Measurements from ENCODE around the gene ZNF451.

Gene ZNF451

DNA sequence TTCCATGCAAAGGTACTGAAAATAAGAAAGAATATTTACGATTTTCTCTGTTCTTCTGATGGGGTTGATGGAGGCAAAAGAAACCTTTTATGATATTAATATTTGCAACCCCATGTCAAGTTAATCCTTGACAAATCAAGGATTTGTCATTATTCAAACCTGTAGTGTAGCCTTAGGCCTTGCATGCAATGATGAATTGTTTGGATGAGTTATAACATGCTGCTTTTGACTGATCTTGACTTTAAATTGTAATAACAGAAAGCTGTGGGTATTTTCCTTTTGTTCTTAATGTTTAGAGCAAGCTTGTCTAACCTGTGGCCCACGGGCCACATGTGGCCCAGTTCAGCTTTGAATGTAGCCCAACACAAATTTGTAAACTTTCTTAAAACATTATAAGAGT, 69.1 kb downstream of the ZNF451 start:
- DNase-seq, result no peak

DNA sequence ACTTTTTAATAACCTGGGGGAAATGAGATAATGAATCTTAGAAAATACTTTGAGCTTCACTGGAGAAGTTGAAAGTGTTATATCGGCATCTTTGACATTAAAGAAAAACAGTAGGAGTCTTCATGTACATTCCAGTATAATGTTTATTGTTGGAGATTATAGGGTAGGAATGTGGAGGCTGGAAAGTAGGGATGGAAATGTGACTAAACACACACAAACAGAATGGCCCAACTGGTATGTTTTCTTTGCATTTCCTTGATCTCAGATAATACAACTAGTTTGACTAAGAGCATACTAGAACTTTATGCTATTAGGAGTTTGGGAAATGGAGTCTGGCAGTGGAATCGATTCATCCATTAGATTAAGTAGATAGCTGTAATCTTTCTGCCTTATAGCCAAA, 72.0 kb downstream of the ZNF451 start:
- DNase-seq, result no peak

DNA sequence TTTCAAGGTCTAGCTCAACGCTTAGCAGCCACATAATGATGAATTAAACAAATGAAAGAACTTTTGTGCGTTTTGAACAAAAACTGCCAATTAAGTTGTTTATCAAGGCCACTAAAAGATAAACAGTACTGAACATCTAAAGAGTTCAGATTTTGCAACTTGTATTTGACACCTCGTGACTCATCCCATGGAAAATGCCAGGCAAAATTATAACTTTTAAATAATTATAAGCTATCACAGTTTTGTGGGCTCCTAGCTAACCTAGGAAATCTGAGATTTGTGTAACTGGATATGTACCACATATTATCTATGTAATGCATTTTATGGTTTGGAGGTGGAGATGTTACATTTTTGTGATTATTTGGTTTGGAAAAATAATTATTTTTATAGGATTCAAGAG, 72.5 kb downstream of the ZNF451 start:
- DNase-seq, result no peak

DNA sequence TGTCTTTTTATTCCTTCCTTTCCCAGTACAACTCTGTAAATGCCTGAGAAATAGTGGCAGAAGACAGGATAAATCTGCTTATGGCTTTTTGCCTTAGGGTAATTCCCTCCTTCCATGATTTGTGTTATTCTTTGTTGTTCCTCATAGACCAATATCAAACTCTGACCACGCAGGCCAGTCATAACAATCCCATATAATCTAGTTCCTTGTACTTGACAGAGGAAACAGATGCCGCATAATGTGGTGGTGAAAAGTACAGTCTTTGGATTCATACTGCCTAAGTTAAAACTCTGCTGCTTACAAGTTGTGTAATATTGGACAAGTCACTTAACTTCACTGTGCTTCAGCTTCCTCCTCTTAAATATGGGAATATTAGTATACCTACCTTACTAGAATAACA, 74.0 kb downstream of the ZNF451 start:
- no peak for DNase-seq

DNA sequence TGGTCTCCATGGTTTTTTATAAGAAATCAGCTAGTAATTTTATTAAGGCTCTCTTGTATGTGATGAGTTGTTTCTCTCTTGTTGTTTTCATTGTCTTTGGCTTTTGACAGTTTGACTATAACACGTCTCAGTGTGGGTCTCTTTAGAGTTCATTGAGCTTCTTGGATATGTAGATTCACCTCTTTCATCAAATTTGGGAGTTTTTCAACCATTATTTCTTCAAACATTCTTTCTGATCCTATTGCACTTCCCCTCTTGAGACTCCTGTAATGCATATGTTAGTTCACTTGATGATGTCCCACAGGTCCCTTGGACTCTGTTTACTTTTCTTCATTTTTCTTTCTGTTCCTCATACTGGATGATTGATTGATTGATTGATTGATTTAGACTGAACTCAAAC, 75.1 kb downstream of the ZNF451 start:
- DNase-seq, result no peak

DNA sequence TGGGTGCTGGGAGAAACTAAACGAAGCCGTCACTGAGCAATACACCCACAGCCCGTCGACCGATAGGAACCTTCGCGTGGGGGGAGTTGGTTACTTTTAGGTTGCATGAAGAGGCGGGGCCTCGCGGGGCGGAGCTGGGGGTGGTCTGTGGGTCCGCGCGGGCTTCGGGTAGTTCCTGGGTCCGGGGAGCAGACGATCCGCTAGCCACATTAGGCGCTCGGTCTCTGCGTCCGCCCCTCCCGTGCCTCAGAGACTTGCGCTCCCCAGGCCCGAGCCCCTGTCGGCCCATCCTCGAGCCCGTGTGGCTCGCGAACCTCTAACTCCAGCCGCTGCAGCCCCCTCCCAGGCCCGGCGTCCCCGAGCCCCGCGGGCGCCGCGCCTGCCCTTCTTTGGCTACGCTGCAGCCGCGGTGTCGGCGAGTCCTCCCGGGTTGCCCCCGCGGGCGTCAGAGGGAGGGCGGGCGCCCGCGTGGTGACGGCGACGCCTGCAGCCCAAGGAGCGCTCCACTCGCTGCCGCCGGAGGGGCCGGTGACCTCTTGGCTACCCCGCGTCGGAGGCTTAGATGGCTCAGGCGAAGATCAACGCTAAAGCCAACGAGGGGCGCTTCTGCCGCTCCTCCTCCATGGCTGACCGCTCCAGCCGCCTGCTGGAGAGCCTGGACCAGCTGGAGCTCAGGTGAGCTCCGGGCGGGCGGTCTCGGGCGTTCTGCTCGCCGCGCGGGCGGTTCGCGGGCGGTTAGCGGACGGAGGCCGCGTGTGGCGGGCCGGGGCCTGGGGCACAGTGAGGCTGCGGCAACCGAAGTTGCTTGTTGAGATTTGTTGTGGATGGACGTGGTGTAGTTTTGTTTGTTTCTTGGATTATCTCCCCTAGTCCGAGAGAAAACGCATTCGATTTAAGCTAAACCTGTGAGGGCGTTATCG, 82.4 kb downstream of the ZNF451 start, which contains the start of gene BAG2:
BAG2 (plus strand) TSS at position 191 of the 920 bp plus-strand sequence; CDS start at position 563, 372 bp downstream.
- peak; percentile 92 for DNase-seq

DNA sequence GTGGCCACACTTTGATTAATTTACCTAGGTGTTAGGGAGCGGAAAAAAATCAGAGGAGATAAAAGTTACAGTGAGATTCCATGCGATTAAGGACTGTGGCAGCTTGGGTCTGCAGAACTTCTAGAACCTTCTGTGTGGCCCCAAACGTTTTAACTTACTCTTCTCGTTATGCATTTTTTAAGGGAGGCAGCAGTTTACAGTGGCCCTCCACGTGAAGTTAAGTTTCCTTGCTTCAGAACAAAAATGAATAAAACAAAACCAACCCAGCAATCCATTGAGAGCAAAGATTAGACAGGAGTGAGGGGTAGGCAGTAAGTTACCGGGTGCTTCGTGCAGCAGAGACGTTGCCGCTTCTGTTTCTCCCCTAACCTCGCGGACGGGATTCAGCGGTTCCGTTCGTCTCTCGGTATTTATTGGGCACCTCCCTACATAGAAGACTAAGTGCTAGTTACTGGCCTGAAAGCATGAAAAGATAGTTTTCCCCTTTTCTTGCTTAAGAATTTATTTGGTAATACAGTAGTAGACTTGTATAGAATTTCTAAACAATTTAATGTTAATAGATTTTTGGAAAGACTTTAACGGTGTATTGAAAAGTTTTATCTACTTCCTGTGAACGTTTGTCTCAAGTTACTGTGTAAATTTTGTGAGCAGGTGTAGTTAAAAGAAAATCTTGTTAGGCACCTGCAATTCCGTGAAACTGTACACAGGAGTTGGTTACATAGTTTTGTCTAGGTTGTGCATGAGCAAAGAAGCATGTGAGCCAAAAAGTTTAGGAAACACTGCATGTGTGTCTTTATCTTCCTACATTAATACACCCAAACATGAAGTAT, 83.3 kb downstream of the ZNF451 start:
- peak; percentile 56 for DNase-seq

DNA sequence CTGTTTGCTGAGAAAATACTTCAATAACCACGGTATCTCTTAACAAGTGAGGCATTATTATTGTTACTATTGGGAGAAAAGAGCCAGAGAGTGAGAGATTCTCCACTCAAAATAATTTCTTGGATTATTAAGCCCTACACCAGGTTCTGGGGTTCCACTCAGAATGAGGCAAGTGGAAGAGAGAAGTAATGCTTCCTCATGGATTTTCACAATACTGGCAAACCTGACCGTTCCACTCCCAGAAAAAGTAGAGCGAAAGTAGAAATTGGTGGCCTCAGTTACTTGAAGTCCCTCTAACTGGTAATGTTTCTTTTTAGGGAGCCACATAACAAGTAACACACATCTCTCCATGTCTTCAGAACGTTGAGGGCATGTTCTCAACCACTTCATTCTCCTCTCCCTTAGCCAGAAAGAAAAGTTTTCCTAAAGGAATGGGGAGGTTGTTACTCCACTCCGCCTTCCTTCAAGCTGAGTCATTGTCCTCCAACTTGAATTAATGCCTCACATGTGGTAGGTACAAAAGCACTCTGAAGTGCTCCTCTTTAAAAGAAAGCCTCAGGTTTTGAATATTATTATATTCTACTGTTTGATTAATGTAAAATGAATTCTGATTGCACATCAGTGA, 84.0 kb downstream of the ZNF451 start:
- peak; percentile 39 for DNase-seq

DNA sequence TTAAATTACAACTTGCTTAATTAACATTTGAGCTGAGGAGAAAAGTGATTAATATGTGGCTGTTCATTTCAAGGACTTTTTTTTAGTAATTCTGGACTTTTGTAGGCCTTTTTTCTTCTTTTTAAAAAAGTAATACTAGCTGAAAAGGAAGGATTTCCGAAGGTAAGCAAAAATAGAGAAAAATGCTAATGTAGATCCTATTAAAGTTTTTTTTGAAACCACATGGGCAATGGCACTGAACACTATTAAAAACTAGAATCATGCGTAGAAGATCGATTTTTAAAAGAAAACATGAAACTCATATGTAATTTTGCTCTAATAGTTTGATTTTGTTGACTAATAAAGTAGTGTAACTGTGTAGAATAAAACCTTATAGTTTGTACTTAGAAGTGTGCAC, 84.5 kb downstream of the ZNF451 start:
- no peak for DNase-seq

DNA sequence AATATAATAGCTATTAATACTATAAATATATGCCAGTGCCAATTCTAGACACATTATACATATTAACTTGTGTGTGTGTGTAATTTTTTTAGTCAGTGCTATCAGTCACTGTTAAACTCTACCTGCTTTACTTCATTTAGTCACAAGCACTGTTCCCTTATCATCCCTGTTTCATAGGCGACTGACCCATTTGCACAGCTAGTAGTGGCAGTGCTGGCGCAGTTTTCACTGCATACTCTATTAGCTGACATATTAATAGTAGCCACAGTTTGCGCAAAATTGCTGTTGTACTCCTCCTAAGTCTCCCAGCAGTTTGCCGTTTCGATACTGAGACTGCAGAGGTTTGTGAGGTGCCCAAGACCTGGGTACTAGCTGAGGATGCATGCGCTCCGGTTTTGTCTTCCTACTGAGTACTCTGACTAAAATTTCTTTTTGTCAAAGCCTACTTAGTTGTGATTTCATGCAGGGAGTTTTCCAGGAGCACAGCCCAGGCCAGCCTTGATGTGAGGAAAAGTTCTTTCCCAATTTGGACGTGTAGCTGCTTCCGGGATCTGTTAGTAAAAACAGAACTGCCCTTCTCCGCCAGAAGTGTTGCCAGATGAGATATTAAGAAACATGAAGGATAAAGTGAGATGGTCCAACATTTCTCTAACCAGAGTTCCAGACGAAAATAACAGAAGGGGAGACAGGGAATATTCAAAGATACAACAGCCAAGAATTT, 87.7 kb downstream of the ZNF451 start:
- DNase-seq, result no peak

DNA sequence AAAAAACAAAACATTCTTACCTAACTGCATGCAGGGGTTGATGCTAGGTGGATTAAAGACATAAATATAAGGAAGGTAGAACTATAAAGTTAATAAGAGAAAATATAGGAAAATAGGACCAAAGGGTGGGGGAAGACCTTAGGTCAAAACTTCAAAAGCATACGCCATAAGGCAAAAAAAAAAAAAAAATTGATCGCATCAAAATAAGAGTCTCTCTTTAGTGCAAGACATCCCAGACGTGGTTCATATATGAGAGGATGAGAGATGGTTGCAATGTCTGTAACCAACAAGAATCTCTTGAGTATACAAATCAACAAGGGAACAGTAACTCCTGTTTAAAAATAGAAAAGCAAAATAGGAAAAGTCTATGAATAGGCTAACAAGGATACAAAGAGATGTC, 90.6 kb downstream of the ZNF451 start:
- DNase-seq, result no peak

DNA sequence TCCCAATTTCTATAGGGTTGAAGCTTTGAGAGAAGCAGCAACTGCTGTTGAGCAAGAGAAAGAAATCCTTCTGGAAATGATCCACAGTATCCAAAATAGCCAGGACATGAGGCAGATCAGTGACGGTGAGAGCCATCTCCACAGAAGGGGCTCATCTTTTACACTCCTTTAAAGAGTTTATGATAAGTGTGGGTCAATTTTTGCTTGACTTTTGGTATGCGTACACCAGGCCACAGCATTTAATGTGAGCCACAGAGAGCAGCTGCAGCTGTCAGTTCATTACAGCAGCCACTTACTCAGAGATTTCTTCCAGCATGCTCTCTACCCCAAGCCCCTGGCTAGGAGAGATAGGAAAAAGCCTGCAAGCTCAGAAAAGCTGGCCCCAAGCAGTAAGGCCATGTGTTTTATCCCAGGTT, 92.0 kb downstream of the ZNF451 start:
- no peak for DNase-seq

DNA sequence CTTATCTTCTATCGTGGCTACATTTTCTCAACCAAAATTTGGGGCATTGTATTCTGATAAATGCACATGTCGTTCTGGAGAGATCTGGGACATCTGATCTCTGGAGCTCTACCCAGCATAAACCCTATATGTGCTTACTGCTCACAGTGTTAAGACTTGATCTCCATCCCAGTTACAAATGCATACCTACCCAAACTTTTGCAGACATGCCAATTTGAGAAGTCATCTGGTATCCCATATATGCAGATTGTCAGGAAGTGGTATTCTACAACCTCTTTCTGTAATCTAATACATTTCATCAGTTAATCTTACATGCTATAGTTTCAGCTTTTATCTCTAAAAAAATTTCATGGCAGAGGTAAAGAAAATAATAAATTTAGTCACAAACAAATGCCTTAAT, 93.3 kb downstream of the ZNF451 start:
- DNase-seq, result no peak

DNA sequence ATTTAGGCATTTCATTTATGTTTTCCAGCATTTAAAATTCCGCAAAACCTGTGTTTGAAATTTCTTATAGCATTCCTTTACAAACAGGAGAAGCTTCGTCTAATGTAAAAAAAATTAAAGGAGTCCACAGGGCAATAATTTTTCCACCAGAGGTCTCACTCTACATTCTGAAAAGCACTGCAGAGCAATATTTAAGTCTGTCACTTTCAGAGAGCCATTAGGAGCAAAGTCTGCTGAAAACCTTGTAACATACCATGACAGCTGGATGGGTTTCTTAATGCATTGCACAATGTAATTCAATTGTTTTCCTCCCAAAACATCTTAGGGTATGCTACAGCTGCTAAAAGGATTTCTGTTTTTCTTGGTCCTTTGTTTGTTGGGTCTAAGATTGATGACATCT, 100.2 kb downstream of the ZNF451 start:
- peak; percentile 14 for DNase-seq

DNA sequence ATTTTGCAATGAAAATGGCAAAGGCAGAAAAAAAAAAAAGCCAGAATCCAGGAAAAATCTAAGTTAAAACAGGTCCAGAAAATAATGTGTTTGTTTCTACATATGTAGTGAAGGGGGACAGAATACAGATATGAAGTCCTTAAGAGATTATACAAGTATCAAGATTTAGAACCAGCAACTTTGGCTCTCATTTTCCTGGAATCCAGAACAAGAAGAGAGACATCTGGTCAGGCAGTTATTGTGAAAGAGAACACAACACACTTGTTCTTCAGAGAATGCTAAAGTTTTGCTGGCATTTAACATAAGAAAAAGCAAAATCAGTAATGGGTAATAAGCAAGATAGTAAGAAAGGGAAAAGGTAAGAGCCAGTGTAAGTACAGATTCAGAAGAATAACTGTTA, 103.2 kb downstream of the ZNF451 start:
- no peak for DNase-seq

DNA sequence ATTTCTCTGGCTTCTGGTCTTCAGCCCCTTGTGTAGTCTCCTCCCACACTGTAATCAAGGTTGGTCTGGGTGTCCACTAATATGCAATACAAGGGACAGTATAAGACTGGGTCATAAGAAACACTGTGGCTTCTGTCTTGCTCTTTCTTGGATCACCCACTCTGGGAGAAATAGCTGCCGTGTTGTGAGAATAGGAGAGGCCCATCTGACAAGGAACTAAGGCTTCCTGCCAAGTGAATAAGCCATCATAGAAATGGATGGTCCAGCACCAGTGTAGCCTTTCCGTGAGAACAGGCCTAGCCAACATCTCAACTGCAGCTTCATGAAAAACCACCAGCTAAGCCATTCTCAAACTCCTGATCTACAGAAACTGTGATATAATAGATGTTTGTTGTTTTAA, 105.5 kb downstream of the ZNF451 start:
- no peak for DNase-seq

DNA sequence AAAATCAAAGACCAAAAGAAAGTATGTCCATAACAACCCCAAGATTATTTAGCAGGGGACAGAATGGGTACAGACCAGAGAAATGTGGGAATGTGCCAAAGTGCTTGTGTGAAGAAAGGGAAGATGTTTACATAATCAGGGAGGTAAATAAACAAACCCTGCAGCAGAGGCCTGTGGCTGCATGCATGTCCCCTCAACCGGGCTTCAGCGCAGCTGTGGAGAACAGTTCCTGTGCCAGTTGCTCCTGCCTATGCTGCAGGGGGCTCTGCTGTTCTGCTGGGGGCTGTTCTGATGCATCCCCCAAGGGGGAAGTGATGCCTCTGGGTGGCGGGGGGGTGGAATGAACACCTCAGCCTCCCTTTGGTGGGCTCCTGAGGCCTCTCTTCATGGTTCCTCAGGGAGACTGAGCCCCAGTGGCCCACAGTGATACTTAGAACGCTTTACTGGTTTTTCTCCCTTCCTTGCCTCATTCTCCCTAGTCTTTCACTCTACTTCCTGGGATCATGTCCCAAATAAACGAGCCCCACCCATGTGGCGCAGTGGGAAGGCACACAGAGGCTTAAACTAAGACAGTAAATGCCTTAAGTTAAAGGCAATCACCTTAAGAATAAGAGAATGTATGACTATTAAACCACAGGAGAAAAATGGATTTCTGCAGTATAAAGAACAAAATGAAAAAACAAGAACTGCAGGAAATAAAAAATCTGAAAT, 109.1 kb downstream of the ZNF451 start:
- no peak for DNase-seq

DNA sequence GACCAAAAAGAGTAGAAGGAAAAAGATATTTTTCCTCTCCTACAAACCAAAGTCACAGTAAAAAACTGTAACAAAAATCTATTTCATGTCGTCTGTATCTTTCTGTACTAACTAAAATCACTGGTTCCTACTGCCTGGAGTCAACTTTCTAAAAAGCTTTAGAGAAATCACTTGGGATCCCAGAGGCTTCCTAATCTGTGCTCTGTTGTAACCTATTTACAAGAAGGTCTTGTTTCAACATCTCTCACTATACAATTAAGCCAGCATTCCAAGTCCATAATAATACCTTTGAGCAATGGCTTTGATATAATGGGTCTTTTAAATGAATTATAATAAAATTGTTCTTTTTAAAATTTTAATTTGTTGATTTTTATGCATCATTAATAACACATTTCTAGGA, 111.7 kb downstream of the ZNF451 start:
- no peak for DNase-seq

DNA sequence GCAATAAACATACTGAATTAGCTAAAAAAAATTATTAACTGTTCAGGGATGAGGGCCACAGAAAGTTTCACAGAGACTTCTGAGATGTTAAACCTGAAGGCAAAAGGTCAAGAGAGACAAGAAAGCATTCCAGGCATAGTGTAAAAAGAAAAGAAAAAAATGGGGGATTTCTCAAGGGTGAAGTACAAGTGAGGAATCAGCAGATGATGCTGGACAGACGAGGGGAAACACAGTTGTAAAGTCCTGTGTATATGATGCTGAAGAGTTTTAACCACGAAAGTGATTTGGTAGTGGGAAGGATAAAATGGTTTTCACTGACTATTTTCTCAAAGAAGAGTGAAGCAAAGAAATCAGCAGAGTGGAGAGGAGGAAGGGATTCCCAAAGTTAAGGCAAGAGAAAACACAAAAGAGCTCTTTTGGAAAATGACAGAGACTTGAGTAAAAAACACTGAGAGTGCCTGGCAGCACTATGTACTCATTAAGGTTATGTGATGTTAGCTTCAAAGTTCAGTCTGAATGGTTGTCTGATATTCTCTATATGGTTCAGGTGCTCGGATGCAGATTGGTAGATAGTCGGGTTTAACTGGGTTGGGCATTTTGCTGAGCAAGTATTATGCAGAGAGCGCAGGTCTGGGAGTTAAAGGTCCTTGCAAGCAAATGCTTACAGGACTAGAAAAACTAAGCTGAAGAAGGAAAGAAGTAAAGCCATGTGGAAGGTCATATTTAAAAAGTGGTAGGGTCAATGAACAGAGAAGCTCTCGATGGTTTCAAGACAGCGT, 115.8 kb downstream of the ZNF451 start:
- no peak for DNase-seq

DNA sequence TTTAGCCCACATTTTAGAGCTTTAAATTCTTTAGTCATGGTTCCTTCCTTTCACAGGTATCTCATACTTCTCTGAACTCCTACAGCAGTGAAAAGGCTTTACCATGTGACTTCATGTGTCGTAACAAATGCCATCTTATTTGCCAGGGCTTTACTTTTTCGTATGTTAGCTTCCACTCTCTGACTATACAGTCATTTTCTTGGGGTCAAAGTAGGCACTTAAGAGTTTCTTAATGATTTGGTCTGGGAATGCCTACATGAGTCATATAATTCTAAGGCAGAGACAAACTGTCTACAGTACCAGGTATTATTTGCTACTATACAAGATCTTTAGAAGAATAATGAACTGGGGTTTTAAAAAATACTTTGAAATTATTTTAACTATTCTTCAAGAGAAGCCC, 117.2 kb downstream of the ZNF451 start:
- DNase-seq, result no peak

DNA sequence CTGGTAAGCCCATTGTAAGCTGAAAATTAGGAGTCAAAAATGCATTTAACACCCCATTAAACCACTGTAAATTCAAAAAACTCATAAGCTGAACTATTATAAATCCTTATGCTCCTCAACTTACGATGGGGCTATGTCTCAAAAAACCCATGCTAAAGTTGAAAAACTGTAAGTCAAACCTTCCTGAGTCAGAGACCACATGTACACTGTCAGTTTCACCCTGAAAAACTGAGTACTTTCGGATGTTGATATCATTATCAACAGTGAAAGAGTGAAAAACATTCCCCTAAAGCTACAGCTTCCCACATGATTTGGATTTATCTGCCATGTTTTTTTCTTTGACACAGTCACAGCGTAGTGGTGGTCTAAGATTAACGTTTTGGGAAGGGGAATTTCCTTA, 117.9 kb downstream of the ZNF451 start:
- no peak for DNase-seq

Data from NCI-H82 (cell line).